K562 (cell line): ENCODE results near the gene TSHB. TPM values are rescaled to one million over a fixed set of nuclear protein-coding genes. Genes with fewer than 3 reads are reported as not detected.

Source experiments
- ATAC-seq: fragments of 200-7000 bp; cut with Tn5 transposase; 3 replicates; pipeline ENCODE4 v1.9.1; 2020; ENCODE audit warnings: moderate library complexity
- BruUV-seq: library from RNA; stranded (reverse); fragments of 400-500 nt; replicated peaks from 2 replicates; lab custom pipeline; 2021; lab: Mats Ljungman, UMichigan
- CTCF ChIA-PET: fragments of 300-600 bp; formaldehyde crosslinking; extraction: SDS; loops from one replicate; lab custom pipeline; 2021; ENCODE audit warnings: low intra/inter-chr PET ratio; lab: Yijun Ruan, JAX
- POLR2A ChIA-PET: fragments of 300-600, 350-650 bp; sonication (Branson Sonifier 250); formaldehyde crosslinking; extraction: SDS; loops from one replicate; lab custom pipeline; 2021; ENCODE audit warnings: antibody characterized with exemption, inconsistent platforms; lab: Yijun Ruan, JAX
- DNase-seq, 4 experiments: peaks; one replicate each; pipeline versions ENCODE4 v3.0.0 to v3.0.0-alpha.2; 2011 to 2018; ENCODE audit warnings: low spot score in 3 of 4, mixed read lengths in 3 of 4; ENCODE audit errors: extremely low read depth in 1 of 4
- FAIRE-seq: peaks from 2 replicates; lab custom pipeline; 2011; peaks lifted over from hg19 to GRCh38; lab: Jason Lieb, UNC
- H2AFZ ChIP-seq: 2 replicates; pipeline ENCODE4 v1.6.0; 2011; ENCODE audit warnings: low read depth, low read length, control low read depth, inconsistent platforms
- H3K27ac ChIP-seq: fragments of 200-600 bp; 3 replicates; pipeline ENCODE4 v1.8.0; 2011; ENCODE audit warnings: low read depth, mild to moderate bottlenecking, control low read depth, inconsistent platforms, low read length, moderate library complexity, mixed read lengths; ENCODE audit errors: extremely low read depth
- H3K27me3 ChIP-seq, 2 experiments: fragments of 300-600 bp in 1 of 2; 2 replicates in 1 of 2; 3 replicates in 1 of 2; pipeline versions ENCODE4 v1.6.0 to v1.8.0; 2011; ENCODE audit warnings: inconsistent platforms in 2 of 2, low read length in 2 of 2, mild to moderate bottlenecking in 1 of 2, mixed read lengths in 1 of 2, moderate library complexity in 1 of 2; ENCODE audit not compliant: control insufficient read depth in 2 of 2, insufficient read depth in 2 of 2
- H3K36me3 ChIP-seq: fragments of 300-600 bp; 3 replicates; pipeline ENCODE4 v1.8.0; 2011; ENCODE audit warnings: mild to moderate bottlenecking, low read length, inconsistent platforms; ENCODE audit not compliant: control insufficient read depth, insufficient read depth
- H3K4me1 ChIP-seq, 2 experiments: fragments of 200-600 bp in 1 of 2; replicated peaks in 1 of 2; 2 replicates in 1 of 2; 3 replicates in 1 of 2; pipeline versions ENCODE4 v1.5.1 to v1.8.0; 2011; ENCODE audit warnings: inconsistent platforms in 2 of 2, low read length in 2 of 2, mild to moderate bottlenecking in 1 of 2, mixed read lengths in 1 of 2, moderate library complexity in 1 of 2; ENCODE audit not compliant: control insufficient read depth in 2 of 2, insufficient read depth in 2 of 2
- H3K4me2 ChIP-seq: 2 replicates; pipeline ENCODE4 v1.6.1; 2011; ENCODE audit warnings: low read length, control low read depth, inconsistent platforms, mixed read lengths; ENCODE audit not compliant: insufficient read depth
- H3K4me3 ChIP-seq: fragments of 200-600 bp; sonication (generic), shearing (Covaris generic); 2 replicates; pipeline ENCODE4 v1.5.1; 2016; ENCODE audit warnings: control low read depth, inconsistent platforms
- H3K79me2 ChIP-seq: fragments of 200-600 bp; 3 replicates; pipeline ENCODE4 v1.8.0; 2011; ENCODE audit warnings: low read length, inconsistent platforms; ENCODE audit not compliant: control insufficient read depth, insufficient read depth
- H3K9ac ChIP-seq, 2 experiments: 2 replicates each; pipeline versions ENCODE4 v1.6.0 to v1.6.1; 2011; ENCODE audit warnings: low read depth in 2 of 2, low read length in 2 of 2, control low read depth in 1 of 2, inconsistent platforms in 1 of 2, mild to moderate bottlenecking in 1 of 2, mixed read lengths in 1 of 2; ENCODE audit not compliant: insufficient read depth in 1 of 2
- H3K9me1 ChIP-seq: one replicate; pipeline ENCODE4 v1.6.0; 2011; ENCODE audit warnings: inconsistent platforms, mild to moderate bottlenecking, low read length, moderate library complexity; ENCODE audit not compliant: control insufficient read depth, insufficient read depth
- H3K9me3 ChIP-seq: replicated peaks from 2 replicates; pipeline ENCODE4 v1.5.1; 2011; ENCODE audit warnings: low read depth, low read length, inconsistent platforms; ENCODE audit not compliant: control insufficient read depth, insufficient read depth
- H4K20me1 ChIP-seq: replicated peaks from 2 replicates; pipeline ENCODE4 v1.6.1; 2011; ENCODE audit warnings: low read length, inconsistent platforms, mixed read lengths; ENCODE audit not compliant: control insufficient read depth, insufficient read depth
- BRF1 ChIP-seq: IDR thresholded peaks from 3 replicates; pipeline ENCODE4 v1.6.1; 2011; ENCODE audit warnings: borderline replicate concordance, mild to moderate bottlenecking; ENCODE audit not compliant: insufficient read length; ENCODE audit errors: extremely low read depth
- CBFA2T3 ChIP-seq: fragments of 450-650 bp; IDR thresholded peaks from 2 replicates; pipeline ENCODE4 v1.6.1; 2017
- CXXC5 ChIP-seq: fragments of 250-450 bp; sonication (Bioruptor Pico); IDR thresholded peaks from 2 replicates; pipeline ENCODE4 v1.8.0; 2022; ENCODE audit warnings: inconsistent platforms, mild to moderate bottlenecking, moderate library complexity
- HEY1 ChIP-seq: fragments of 250-450 bp; sonication (Bioruptor Pico); IDR thresholded peaks from 2 replicates; pipeline ENCODE4 v1.5.0; 2020; ENCODE audit warnings: mild to moderate bottlenecking, moderate library complexity, borderline replicate concordance
- HNRNPLL ChIP-seq: fragments of 200-400 bp; formaldehyde crosslinking; IDR thresholded peaks from 2 replicates; pipeline ENCODE4 v1.6.1; 2017; ENCODE audit warnings: low read length, low read depth, mild to moderate bottlenecking; ENCODE audit not compliant: poor library complexity, severe bottlenecking
- HSF4 ChIP-seq: fragments of 250-450 bp; sonication (Bioruptor Pico); IDR thresholded peaks from 2 replicates; pipeline ENCODE4 v2.1.2; 2022; ENCODE audit warnings: mild to moderate bottlenecking, moderate library complexity, borderline replicate concordance
- MED1 ChIP-seq: sonication (generic); formaldehyde crosslinking; IDR thresholded peaks from 2 replicates; pipeline ENCODE4 v1.8.1; 2023; ENCODE audit warnings: missing genetic modification reagents, borderline replicate concordance
- MTA2 ChIP-seq: fragments of 450-650 bp; IDR thresholded peaks from 2 replicates; pipeline ENCODE4 v1.6.1; 2016; ENCODE audit warnings: low read depth
- PML ChIP-seq: IDR thresholded peaks from 2 replicates; pipeline ENCODE4 v1.6.1; 2012; ENCODE audit warnings: low read length, inconsistent platforms
- RBFOX2 ChIP-seq: fragments of 200-400 bp; formaldehyde crosslinking; IDR thresholded peaks from 2 replicates; pipeline ENCODE4 v1.6.1; 2017; ENCODE audit warnings: low read depth, mild to moderate bottlenecking, low read length, moderate library complexity
- ZNF384 ChIP-seq: IDR thresholded peaks from 2 replicates; pipeline ENCODE4 v1.6.1; 2012; ENCODE audit warnings: low read depth, low read length, improper control_type of control experiment
- WGBS: fragments of 100-300 bp; shearing (Covaris generic); methylation state at CpG from one replicate; pipeline ENCODE4 v1.1.6; 2016; ENCODE audit warnings: low coverage, mixed read lengths; ENCODE audit not compliant: insufficient coverage; ENCODE audit errors: missing lambda C conversion rate; 5-methylcytosine and 5-hydroxymethylcytosine counted together
- in situ Hi-C: fragments of 300-500 bp; cut with MboI; formaldehyde crosslinking; loops from 4 replicates; pipeline ENCODE4 v1.15.0; 2018; ENCODE audit warnings: inconsistent platforms, mixed read lengths
- intact Hi-C: fragments of 100-400 bp; cut with micrococcal nuclease; formaldehyde crosslinking; loops from 2 replicates; pipeline ENCODE4 v1.14.2; 2022
- polyA plus RNA-seq, 8 experiments: library from polyadenylated mRNA; depleted of rRNA in 4 of 8; stranded (reverse) in 5 of 8; unstranded in 3 of 8; fragments of >200 nt; fragmentation: Nextera tagmentation in 2 of 8; fragmentation: Illumina TruSeq in 1 of 8; extraction: Ambion mirVana in 2 of 8; extraction: Trizol in 1 of 8; gene quantifications; 2 replicates each; pipeline versions ENCODE4 v1.2.1 to v1.2.3, GENCODE V29; 2011 to 2014; ENCODE audit warnings: inconsistent platforms in 1 of 8, missing spikeins in 1 of 8
- total RNA-seq, 7 experiments: library from RNA; depleted of rRNA in 6 of 7; stranded (reverse); fragments of >200 nt in 6 of 7; fragmentation: Illumina TruSeq in 2 of 7; extraction: Trizol in 2 of 7; gene quantifications; 2 replicates each; pipeline versions ENCODE4 v1.2.1 to v1.2.3, GENCODE V29; 2011 to 2021; ENCODE audit warnings: low replicate concordance in 1 of 7
- TF ChIP-seq, protein P1 (sequence below): sonication (generic); formaldehyde crosslinking; IDR thresholded peaks from 2 replicates; pipeline ENCODE4 v1.8.1; 2023; ENCODE audit warnings: mild to moderate bottlenecking, missing genetic modification reagents
- TF ChIP-seq, protein P2 (sequence below), 2 experiments: fragments of 200-800 bp in 1 of 2; sonication (Bioruptor generic) in 1 of 2; sonication (generic) in 1 of 2; formaldehyde crosslinking in 1 of 2; IDR thresholded peaks in 1 of 2; conservative IDR thresholded peaks in 1 of 2; 2 replicates each; pipeline versions ENCODE4 v1.5.0 to v1.6.1; 2016 to 2020; ENCODE audit warnings: missing compliant biosample characterization in 1 of 2, missing genetic modification characterization in 1 of 2, missing genetic modification reagents in 1 of 2
- TF ChIP-seq, protein P3 (sequence below): conservative IDR thresholded peaks from 2 replicates; pipeline ENCODE4 v1.6.1; 2011; ENCODE audit warnings: low read depth, mild to moderate bottlenecking, low read length; ENCODE audit not compliant: control insufficient read depth
- TF ChIP-seq, protein P4 (sequence below): fragments of 250-450 bp; sonication (Bioruptor Pico); IDR thresholded peaks from 2 replicates; pipeline ENCODE4 v1.5.0; 2021
- TF ChIP-seq, protein P5 (sequence below): fragments of 200-800 bp; sonication (Bioruptor generic); IDR thresholded peaks from 2 replicates; pipeline ENCODE4 v1.6.1; 2017; ENCODE audit warnings: missing genetic modification characterization, missing compliant biosample characterization

TSHB gene
- total and polyA plus RNA-seq, 9 of the 15 experiments (the other 6 are each of a cell fraction or from before 2014, with no cell fraction given): not detected

DNA sequence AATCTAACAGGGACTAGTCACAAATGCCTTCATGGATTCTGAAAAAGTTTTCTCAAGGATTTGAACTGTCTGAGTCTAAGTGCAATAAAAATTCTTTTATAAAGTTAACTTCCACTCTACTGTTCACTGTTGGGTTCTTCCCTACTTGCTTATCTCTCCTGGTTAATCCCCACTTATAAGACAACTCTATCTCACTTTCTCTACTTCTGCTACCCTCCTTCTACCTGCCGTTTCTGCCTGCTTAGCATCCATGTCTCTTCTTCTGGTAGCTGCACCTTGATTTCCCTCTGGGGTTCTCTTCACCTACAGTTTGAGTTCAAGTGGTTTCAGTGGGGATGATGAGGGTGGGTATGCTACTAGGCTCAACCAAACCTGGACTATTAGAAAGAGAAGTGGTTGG, 6.0 kb downstream of the TSHB start:
- Histone ChIP-seq H3K36me3 (no peaks in the 10 kb centered on the region), H3K4me3 (no peak overlapping the region), H3K4me1 (no peaks in the 10 kb centered on the region), H3K9ac (no peak overlapping the region), H2AFZ (no peak overlapping the region), H3K9me3 (no peaks in the 10 kb centered on the region), H3K27ac (no peak overlapping the region), H3K27me3 (no peaks in the 10 kb centered on the region), H4K20me1 (no peaks in the 10 kb centered on the region), H3K4me2 (no peak overlapping the region), H3K9me1 (no peaks in the 10 kb centered on the region), H3K79me2 (no peaks in the 10 kb centered on the region)
- no peak for DNase-seq
- CTCF ChIA-PET: no interaction called here
- no TSS peak for BruUV-seq
- in situ Hi-C loops (no loop called here), intact Hi-C loops (no loop called here)
- 0% methylated on average over 1 of the region's 1 CpG for WGBS
- POLR2A ChIA-PET: no interaction called here
- no peak for FAIRE-seq
- no peak for ATAC-seq
- TF ChIP-seq, protein P1, sequence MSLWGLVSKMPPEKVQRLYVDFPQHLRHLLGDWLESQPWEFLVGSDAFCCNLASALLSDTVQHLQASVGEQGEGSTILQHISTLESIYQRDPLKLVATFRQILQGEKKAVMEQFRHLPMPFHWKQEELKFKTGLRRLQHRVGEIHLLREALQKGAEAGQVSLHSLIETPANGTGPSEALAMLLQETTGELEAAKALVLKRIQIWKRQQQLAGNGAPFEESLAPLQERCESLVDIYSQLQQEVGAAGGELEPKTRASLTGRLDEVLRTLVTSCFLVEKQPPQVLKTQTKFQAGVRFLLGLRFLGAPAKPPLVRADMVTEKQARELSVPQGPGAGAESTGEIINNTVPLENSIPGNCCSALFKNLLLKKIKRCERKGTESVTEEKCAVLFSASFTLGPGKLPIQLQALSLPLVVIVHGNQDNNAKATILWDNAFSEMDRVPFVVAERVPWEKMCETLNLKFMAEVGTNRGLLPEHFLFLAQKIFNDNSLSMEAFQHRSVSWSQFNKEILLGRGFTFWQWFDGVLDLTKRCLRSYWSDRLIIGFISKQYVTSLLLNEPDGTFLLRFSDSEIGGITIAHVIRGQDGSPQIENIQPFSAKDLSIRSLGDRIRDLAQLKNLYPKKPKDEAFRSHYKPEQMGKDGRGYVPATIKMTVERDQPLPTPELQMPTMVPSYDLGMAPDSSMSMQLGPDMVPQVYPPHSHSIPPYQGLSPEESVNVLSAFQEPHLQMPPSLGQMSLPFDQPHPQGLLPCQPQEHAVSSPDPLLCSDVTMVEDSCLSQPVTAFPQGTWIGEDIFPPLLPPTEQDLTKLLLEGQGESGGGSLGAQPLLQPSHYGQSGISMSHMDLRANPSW: no peak
- TF ChIP-seq CXXC5 (CRISPR knock-in tag) (no peak), ZNF384 (no peak), HSF4 (CRISPR knock-in tag) (no peak), CBFA2T3 (no peak), HEY1 (no peak), BRF1 (no peak), HNRNPLL (no peak), MTA2 (no peak), MED1 (no peak), RBFOX2 (no peak), PML (no peak)
- TF ChIP-seq, protein P2, sequence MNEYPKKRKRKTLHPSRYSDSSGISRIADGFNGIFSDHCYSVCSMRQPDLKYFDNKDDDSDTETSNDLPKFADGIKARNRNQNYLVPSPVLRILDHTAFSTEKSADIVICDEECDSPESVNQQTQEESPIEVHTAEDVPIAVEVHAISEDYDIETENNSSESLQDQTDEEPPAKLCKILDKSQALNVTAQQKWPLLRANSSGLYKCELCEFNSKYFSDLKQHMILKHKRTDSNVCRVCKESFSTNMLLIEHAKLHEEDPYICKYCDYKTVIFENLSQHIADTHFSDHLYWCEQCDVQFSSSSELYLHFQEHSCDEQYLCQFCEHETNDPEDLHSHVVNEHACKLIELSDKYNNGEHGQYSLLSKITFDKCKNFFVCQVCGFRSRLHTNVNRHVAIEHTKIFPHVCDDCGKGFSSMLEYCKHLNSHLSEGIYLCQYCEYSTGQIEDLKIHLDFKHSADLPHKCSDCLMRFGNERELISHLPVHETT (CRISPR knock-in tag; conservative IDR thresholded peaks at IDR 0.05 in 1 of 2, IDR thresholded peaks at IDR 0.05 in 1 of 2): no peak
- TF ChIP-seq, protein P3, sequence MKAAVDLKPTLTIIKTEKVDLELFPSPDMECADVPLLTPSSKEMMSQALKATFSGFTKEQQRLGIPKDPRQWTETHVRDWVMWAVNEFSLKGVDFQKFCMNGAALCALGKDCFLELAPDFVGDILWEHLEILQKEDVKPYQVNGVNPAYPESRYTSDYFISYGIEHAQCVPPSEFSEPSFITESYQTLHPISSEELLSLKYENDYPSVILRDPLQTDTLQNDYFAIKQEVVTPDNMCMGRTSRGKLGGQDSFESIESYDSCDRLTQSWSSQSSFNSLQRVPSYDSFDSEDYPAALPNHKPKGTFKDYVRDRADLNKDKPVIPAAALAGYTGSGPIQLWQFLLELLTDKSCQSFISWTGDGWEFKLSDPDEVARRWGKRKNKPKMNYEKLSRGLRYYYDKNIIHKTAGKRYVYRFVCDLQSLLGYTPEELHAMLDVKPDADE: no peak
- TF ChIP-seq, protein P4, sequence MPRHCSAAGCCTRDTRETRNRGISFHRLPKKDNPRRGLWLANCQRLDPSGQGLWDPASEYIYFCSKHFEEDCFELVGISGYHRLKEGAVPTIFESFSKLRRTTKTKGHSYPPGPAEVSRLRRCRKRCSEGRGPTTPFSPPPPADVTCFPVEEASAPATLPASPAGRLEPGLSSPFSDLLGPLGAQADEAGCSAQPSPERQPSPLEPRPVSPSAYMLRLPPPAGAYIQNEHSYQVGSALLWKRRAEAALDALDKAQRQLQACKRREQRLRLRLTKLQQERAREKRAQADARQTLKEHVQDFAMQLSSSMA (CRISPR knock-in tag): no peak
- TF ChIP-seq, protein P5, sequence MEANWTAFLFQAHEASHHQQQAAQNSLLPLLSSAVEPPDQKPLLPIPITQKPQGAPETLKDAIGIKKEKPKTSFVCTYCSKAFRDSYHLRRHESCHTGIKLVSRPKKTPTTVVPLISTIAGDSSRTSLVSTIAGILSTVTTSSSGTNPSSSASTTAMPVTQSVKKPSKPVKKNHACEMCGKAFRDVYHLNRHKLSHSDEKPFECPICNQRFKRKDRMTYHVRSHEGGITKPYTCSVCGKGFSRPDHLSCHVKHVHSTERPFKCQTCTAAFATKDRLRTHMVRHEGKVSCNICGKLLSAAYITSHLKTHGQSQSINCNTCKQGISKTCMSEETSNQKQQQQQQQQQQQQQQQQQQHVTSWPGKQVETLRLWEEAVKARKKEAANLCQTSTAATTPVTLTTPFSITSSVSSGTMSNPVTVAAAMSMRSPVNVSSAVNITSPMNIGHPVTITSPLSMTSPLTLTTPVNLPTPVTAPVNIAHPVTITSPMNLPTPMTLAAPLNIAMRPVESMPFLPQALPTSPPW (CRISPR knock-in tag): no peak
